Measurements from ENCODE around the gene GNG12.

Gene GNG12

GRCh38 chr1:67683766-67684525, 149.3 kb downstream of the GNG12 start:
- Mint-ChIP-seq H3K36me3 (peaks cover 14% of the 10 kb centered on the region), H3K4me3 (peak overlapping the region; percentile 97), H3K9me3 (ENCODE audit: low read depth) (no peaks in the 10 kb centered on the region), H3K27ac (peak overlapping the region; percentile 95), H3K4me1 (ENCODE audit: low read depth) (peaks cover 47% of the 10 kb centered on the region), H3K27me3 (no peaks in the 10 kb centered on the region)

GRCh38 chr1:67683316-67683715, 150.0 kb downstream of the GNG12 start:
- Mint-ChIP-seq H3K4me1 (ENCODE audit: low read depth) (peaks cover 43% of the 10 kb centered on the region), H3K27me3 (no peaks in the 10 kb centered on the region), H3K27ac (peak overlapping the region; percentile 95), H3K4me3 (peak overlapping the region; percentile 97), H3K36me3 (peaks cover 9% of the 10 kb centered on the region), H3K9me3 (ENCODE audit: low read depth) (no peaks in the 10 kb centered on the region)

GRCh38 chr1:67682659-67683197, 150.5 kb downstream of the GNG12 start:
- peaks cover 6% of the 10 kb centered on the region for H3K36me3 Mint-ChIP-seq
- peak overlapping the region; percentile 64 for H3K27ac Mint-ChIP-seq
- peaks cover 40% of the 10 kb centered on the region for H3K4me1 Mint-ChIP-seq (ENCODE audit: low read depth)
- no peaks in the 10 kb centered on the region for H3K9me3 Mint-ChIP-seq (ENCODE audit: low read depth)
- no peaks in the 10 kb centered on the region for H3K27me3 Mint-ChIP-seq
- H3K4me3 Mint-ChIP-seq, result no peak overlapping the region

GRCh38 chr1:67680486-67680885, 152.8 kb downstream of the GNG12 start:
- Mint-ChIP-seq H3K27ac (no peak overlapping the region), H3K27me3 (no peaks in the 10 kb centered on the region), H3K9me3 (ENCODE audit: low read depth) (no peaks in the 10 kb centered on the region), H3K4me1 (ENCODE audit: low read depth) (peaks cover 29% of the 10 kb centered on the region), H3K36me3 (no peaks in the 10 kb centered on the region), H3K4me3 (no peak overlapping the region)

GRCh38 chr1:67679691-67680090, 153.6 kb downstream of the GNG12 start:
- Mint-ChIP-seq H3K4me1 (ENCODE audit: low read depth) (peaks cover 33% of the 10 kb centered on the region), H3K27ac (no peak overlapping the region), H3K27me3 (no peaks in the 10 kb centered on the region), H3K4me3 (no peak overlapping the region), H3K9me3 (ENCODE audit: low read depth) (no peaks in the 10 kb centered on the region), H3K36me3 (no peaks in the 10 kb centered on the region)

GRCh38 chr1:67677930-67678329, 155.3 kb downstream of the GNG12 start:
- Mint-ChIP-seq H3K27ac (no peak overlapping the region), H3K4me1 (ENCODE audit: low read depth) (peaks cover 30% of the 10 kb centered on the region), H3K9me3 (ENCODE audit: low read depth) (no peaks in the 10 kb centered on the region), H3K36me3 (no peaks in the 10 kb centered on the region), H3K27me3 (no peaks in the 10 kb centered on the region), H3K4me3 (no peak overlapping the region)

GRCh38 chr1:67677408-67677807, 155.9 kb downstream of the GNG12 start:
- no peaks in the 10 kb centered on the region for H3K27me3 Mint-ChIP-seq
- H3K4me1 Mint-ChIP-seq (ENCODE audit: low read depth), result peaks cover 27% of the 10 kb centered on the region

GRCh38 chr1:67676946-67677345, 156.3 kb downstream of the GNG12 start:
- Mint-ChIP-seq H3K27ac (no peak overlapping the region), H3K4me3 (no peak overlapping the region), H3K9me3 (ENCODE audit: low read depth) (no peaks in the 10 kb centered on the region), H3K4me1 (ENCODE audit: low read depth) (peaks cover 25% of the 10 kb centered on the region), H3K27me3 (peaks cover 3% of the 10 kb centered on the region), H3K36me3 (no peaks in the 10 kb centered on the region)

More at GRCh38 chr1:67677408-67677807, 155.9 kb downstream of the GNG12 start:
- Mint-ChIP-seq H3K36me3 (no peaks in the 10 kb centered on the region), H3K27ac (no peak overlapping the region), H3K4me3 (no peak overlapping the region), H3K9me3 (ENCODE audit: low read depth) (no peaks in the 10 kb centered on the region)

GRCh38 chr1:67676287-67676686, 157.0 kb downstream of the GNG12 start:
- peaks cover 3% of the 10 kb centered on the region for H3K27me3 Mint-ChIP-seq
- H3K4me3 Mint-ChIP-seq, result no peak overlapping the region
- H3K36me3 Mint-ChIP-seq, result no peaks in the 10 kb centered on the region
- H3K9me3 Mint-ChIP-seq (ENCODE audit: low read depth), result no peaks in the 10 kb centered on the region
- peaks cover 25% of the 10 kb centered on the region for H3K4me1 Mint-ChIP-seq (ENCODE audit: low read depth)
- no peak overlapping the region for H3K27ac Mint-ChIP-seq

- Mint-ChIP-seq H3K36me3 (no peaks in the 10 kb centered on the region), H3K4me1 (ENCODE audit: low read depth) (peaks cover 25% of the 10 kb centered on the region), H3K27me3 (peaks cover 4% of the 10 kb centered on the region), H3K9me3 (ENCODE audit: low read depth) (no peaks in the 10 kb centered on the region), H3K4me3 (no peak overlapping the region), H3K27ac (no peak overlapping the region)
Observed at GRCh38 chr1:67675800-67676199, 157.5 kb downstream of the GNG12 start.

GRCh38 chr1:67674260-67675011, 158.8 kb downstream of the GNG12 start:
- Mint-ChIP-seq H3K9me3 (ENCODE audit: low read depth) (no peaks in the 10 kb centered on the region), H3K4me3 (peak overlapping the region; percentile 56), H3K27me3 (peaks cover 7% of the 10 kb centered on the region), H3K4me1 (ENCODE audit: low read depth) (peaks cover 25% of the 10 kb centered on the region), H3K36me3 (no peaks in the 10 kb centered on the region), H3K27ac (peak overlapping the region; percentile 2)

GRCh38 chr1:67673468-67674201, 159.6 kb downstream of the GNG12 start:
- Mint-ChIP-seq H3K9me3 (ENCODE audit: low read depth) (no peaks in the 10 kb centered on the region), H3K4me1 (ENCODE audit: low read depth) (peaks cover 25% of the 10 kb centered on the region), H3K27ac (no peak overlapping the region), H3K4me3 (no peak overlapping the region), H3K27me3 (peaks cover 7% of the 10 kb centered on the region), H3K36me3 (no peaks in the 10 kb centered on the region)

GRCh38 chr1:67672260-67672803, 160.9 kb downstream of the GNG12 start:
- no peak overlapping the region for H3K27ac Mint-ChIP-seq
- H3K27me3 Mint-ChIP-seq, result peaks cover 8% of the 10 kb centered on the region
- H3K4me3 Mint-ChIP-seq, result no peak overlapping the region
- H3K9me3 Mint-ChIP-seq (ENCODE audit: low read depth), result no peaks in the 10 kb centered on the region
- H3K4me1 Mint-ChIP-seq (ENCODE audit: low read depth), result peaks cover 25% of the 10 kb centered on the region
- H3K36me3 Mint-ChIP-seq, result no peaks in the 10 kb centered on the region

- Mint-ChIP-seq H3K4me3 (no peak overlapping the region), H3K9me3 (ENCODE audit: low read depth) (no peaks in the 10 kb centered on the region), H3K36me3 (no peaks in the 10 kb centered on the region), H3K4me1 (ENCODE audit: low read depth) (peaks cover 6% of the 10 kb centered on the region), H3K27me3 (peaks cover 8% of the 10 kb centered on the region), H3K27ac (no peak overlapping the region)
Observed at GRCh38 chr1:67668660-67669059, 164.6 kb downstream of the GNG12 start.
